ENCODE measurements around the gene SYAP1. TPM values are rescaled to one million over a fixed set of nuclear protein-coding genes. Genes with fewer than 3 reads are reported as not detected.
"Not testable (repeated sequence)": the region's sequence is repeated elsewhere in the genome, so short reads cannot be mapped to it uniquely, and the experiment has no call there.

The SYAP1 gene
- total and polyA plus RNA-seq, 5 donors from 2014 or later: 12.0 to 69.9 (median 18.7) TPM

- Mint-ChIP-seq H3K27ac (no peak overlapping the region), H3K9me3 (peaks cover 0 to 2% (median 0%) of the 10 kb centered on the region in 7 donors), H3K36me3 (peaks cover 3% of the 10 kb centered on the region), H3K27me3 (no peaks in the 10 kb centered on the region), H3K4me3 (no peak overlapping the region), H3K4me1 (no peaks in the 10 kb centered on the region)
- Histone ChIP-seq H3K27ac (ENCODE audit: insufficient read depth, low read length, poor library complexity, severe bottlenecking) (no peak overlapping the region), H3K4me3 (ENCODE audit: low read depth, low read length) (no peak overlapping the region), H3K36me3 (ENCODE audit: control insufficient read depth, insufficient read depth, low read length) (peaks cover 3% of the 10 kb centered on the region), H3K4me1 (ENCODE audit: control insufficient read depth, insufficient read depth, low read length, poor library complexity, severe bottlenecking) (no peaks in the 10 kb centered on the region), H3K9me3 (ENCODE audit: control insufficient read depth in 2 of 2, low read length in 2 of 2) (no peaks in the 10 kb centered on the region), H3K27me3 (ENCODE audit: control insufficient read depth, insufficient read depth, low read length) (no peaks in the 10 kb centered on the region)
- ATAC-seq (ENCODE audit: low read depth in 2 of 2) (no peak), DNase-seq (no peak)
These were observed 46.2 kb downstream of the SYAP1 start for GRCh38 chrX:16765594-16765993.

GRCh38 chrX:16770970-16771482 lies 51.6 kb downstream of the SYAP1 start:
- H3K36me3 Mint-ChIP-seq: no peaks in the 10 kb centered on the region
- no peak overlapping the region for H3K27ac ChIP-seq (ENCODE audit: insufficient read depth, low read length, poor library complexity, severe bottlenecking)
- H3K4me3 ChIP-seq (ENCODE audit: low read depth, low read length): no peak overlapping the region
- H3K27me3 ChIP-seq (ENCODE audit: control insufficient read depth, insufficient read depth, low read length): no peaks in the 10 kb centered on the region
- H3K9me3 ChIP-seq (ENCODE audit: control insufficient read depth in 2 of 2, low read length in 2 of 2): no peaks in the 10 kb centered on the region
- H3K27me3 Mint-ChIP-seq: no peaks in the 10 kb centered on the region
- no peak overlapping the region for H3K4me3 Mint-ChIP-seq
- no peaks in the 10 kb centered on the region for H3K4me1 ChIP-seq (ENCODE audit: control insufficient read depth, insufficient read depth, low read length, poor library complexity, severe bottlenecking)
- peaks cover 0 to 2% (median 0%) of the 10 kb centered on the region in 7 donors for H3K9me3 Mint-ChIP-seq
- no peak for DNase-seq
- ATAC-seq (ENCODE audit: low read depth in 2 of 2): no peak
- H3K27ac Mint-ChIP-seq: no peak overlapping the region
- no peaks in the 10 kb centered on the region for H3K36me3 ChIP-seq (ENCODE audit: control insufficient read depth, insufficient read depth, low read length)
- no peaks in the 10 kb centered on the region for H3K4me1 Mint-ChIP-seq

GRCh38 chrX:16771483-16772398 lies 52.3 kb downstream of the SYAP1 start:
- Histone ChIP-seq H3K36me3 (ENCODE audit: control insufficient read depth, insufficient read depth, low read length) (no peaks in the 10 kb centered on the region), H3K4me3 (ENCODE audit: low read depth, low read length) (no peak overlapping the region), H3K27ac (ENCODE audit: insufficient read depth, low read length, poor library complexity, severe bottlenecking) (no peak overlapping the region), H3K9me3 (ENCODE audit: control insufficient read depth in 2 of 2, low read length in 2 of 2) (no peaks in the 10 kb centered on the region), H3K27me3 (ENCODE audit: control insufficient read depth, insufficient read depth, low read length) (no peaks in the 10 kb centered on the region), H3K4me1 (ENCODE audit: control insufficient read depth, insufficient read depth, low read length, poor library complexity, severe bottlenecking) (no peaks in the 10 kb centered on the region)
- no peak for DNase-seq
- no peaks in the 10 kb centered on the region for H3K36me3 Mint-ChIP-seq
- ATAC-seq (ENCODE audit: low read depth in 2 of 2): no peak
- no peak overlapping the region for H3K27ac Mint-ChIP-seq
- no peaks in the 10 kb centered on the region for H3K27me3 Mint-ChIP-seq
- no peaks in the 10 kb centered on the region for H3K4me1 Mint-ChIP-seq
- peaks cover 0 to 2% (median 0%) of the 10 kb centered on the region in 7 donors for H3K9me3 Mint-ChIP-seq
- H3K4me3 Mint-ChIP-seq: no peak overlapping the region

GRCh38 chrX:16772460-16772859 lies 53.0 kb downstream of the SYAP1 start:
- H3K4me1 ChIP-seq (ENCODE audit: control insufficient read depth, insufficient read depth, low read length, poor library complexity, severe bottlenecking): no peaks in the 10 kb centered on the region
- no peak for ATAC-seq (ENCODE audit: low read depth in 2 of 2)
- H3K27me3 ChIP-seq (ENCODE audit: control insufficient read depth, insufficient read depth, low read length): no peaks in the 10 kb centered on the region
- Mint-ChIP-seq H3K27ac (no peak overlapping the region), H3K27me3 (no peaks in the 10 kb centered on the region), H3K36me3 (no peaks in the 10 kb centered on the region), H3K4me3 (no peak overlapping the region), H3K4me1 (no peaks in the 10 kb centered on the region), H3K9me3 (no peaks in the 10 kb centered on the region)
- no peaks in the 10 kb centered on the region for H3K9me3 ChIP-seq (ENCODE audit: control insufficient read depth in 2 of 2, low read length in 2 of 2)
- DNase-seq: no peak
- no peaks in the 10 kb centered on the region for H3K36me3 ChIP-seq (ENCODE audit: control insufficient read depth, insufficient read depth, low read length)
- H3K27ac ChIP-seq (ENCODE audit: insufficient read depth, low read length, poor library complexity, severe bottlenecking): no peak overlapping the region
- H3K4me3 ChIP-seq (ENCODE audit: low read depth, low read length): no peak overlapping the region

GRCh38 chrX:16774746-16775145 lies 55.3 kb downstream of the SYAP1 start:
- no peaks in the 10 kb centered on the region for H3K9me3 ChIP-seq (ENCODE audit: control insufficient read depth in 2 of 2, low read length in 2 of 2)
- Mint-ChIP-seq H3K4me1 (no peaks in the 10 kb centered on the region), H3K27ac (no peak overlapping the region), H3K36me3 (no peaks in the 10 kb centered on the region), H3K27me3 (no peaks in the 10 kb centered on the region), H3K9me3 (no peaks in the 10 kb centered on the region), H3K4me3 (no peak overlapping the region)
- ATAC-seq (ENCODE audit: low read depth in 2 of 2) (no peak), DNase-seq (no peak)
- no peaks in the 10 kb centered on the region for H3K27me3 ChIP-seq (ENCODE audit: control insufficient read depth, insufficient read depth, low read length)
- no peaks in the 10 kb centered on the region for H3K36me3 ChIP-seq (ENCODE audit: control insufficient read depth, insufficient read depth, low read length)
- no peak overlapping the region for H3K4me3 ChIP-seq (ENCODE audit: low read depth, low read length)
- H3K27ac ChIP-seq (ENCODE audit: insufficient read depth, low read length, poor library complexity, severe bottlenecking): no peak overlapping the region
- no peaks in the 10 kb centered on the region for H3K4me1 ChIP-seq (ENCODE audit: control insufficient read depth, insufficient read depth, low read length, poor library complexity, severe bottlenecking)

GRCh38 chrX:16778545-16778944 lies 59.1 kb downstream of the SYAP1 start:
- Histone ChIP-seq H3K36me3 (ENCODE audit: control insufficient read depth, insufficient read depth, low read length) (no peaks in the 10 kb centered on the region), H3K27ac (ENCODE audit: insufficient read depth, low read length, poor library complexity, severe bottlenecking) (no peak overlapping the region), H3K4me3 (ENCODE audit: low read depth, low read length) (no peak overlapping the region), H3K27me3 (ENCODE audit: control insufficient read depth, insufficient read depth, low read length) (no peaks in the 10 kb centered on the region), H3K9me3 (ENCODE audit: control insufficient read depth in 2 of 2, low read length in 2 of 2) (no peaks in the 10 kb centered on the region), H3K4me1 (ENCODE audit: control insufficient read depth, insufficient read depth, low read length, poor library complexity, severe bottlenecking) (no peaks in the 10 kb centered on the region)
- ATAC-seq (ENCODE audit: low read depth in 2 of 2) (no peak), DNase-seq (no peak)
- Mint-ChIP-seq H3K4me1 (no peaks in the 10 kb centered on the region), H3K36me3 (no peaks in the 10 kb centered on the region), H3K4me3 (no peak overlapping the region), H3K9me3 (no peaks in the 10 kb centered on the region), H3K27ac (no peak overlapping the region), H3K27me3 (no peaks in the 10 kb centered on the region)

- H3K4me1 Mint-ChIP-seq: no peaks in the 10 kb centered on the region
- no peak for DNase-seq
- no peak overlapping the region for H3K27ac Mint-ChIP-seq
- H3K4me3 Mint-ChIP-seq: no peak overlapping the region
- Histone ChIP-seq H3K4me3 (ENCODE audit: low read depth, low read length) (no peak overlapping the region), H3K9me3 (ENCODE audit: control insufficient read depth in 2 of 2, low read length in 2 of 2) (no peaks in the 10 kb centered on the region), H3K4me1 (ENCODE audit: control insufficient read depth, insufficient read depth, low read length, poor library complexity, severe bottlenecking) (no peaks in the 10 kb centered on the region), H3K27me3 (ENCODE audit: control insufficient read depth, insufficient read depth, low read length) (no peaks in the 10 kb centered on the region), H3K27ac (ENCODE audit: insufficient read depth, low read length, poor library complexity, severe bottlenecking) (no peak overlapping the region), H3K36me3 (ENCODE audit: control insufficient read depth, insufficient read depth, low read length) (no peaks in the 10 kb centered on the region)
- ATAC-seq (ENCODE audit: low read depth in 2 of 2): no peak
- H3K36me3 Mint-ChIP-seq: no peaks in the 10 kb centered on the region
- no peaks in the 10 kb centered on the region for H3K9me3 Mint-ChIP-seq
- no peaks in the 10 kb centered on the region for H3K27me3 Mint-ChIP-seq
These were observed 59.6 kb downstream of the SYAP1 start for GRCh38 chrX:16778993-16779392.

GRCh38 chrX:16779815-16780214 lies 60.4 kb downstream of the SYAP1 start:
- ATAC-seq (ENCODE audit: low read depth in 2 of 2); H3K36me3 Mint-ChIP-seq; H3K36me3 ChIP-seq (ENCODE audit: control insufficient read depth, insufficient read depth, low read length); H3K4me1 ChIP-seq (ENCODE audit: control insufficient read depth, insufficient read depth, low read length, poor library complexity, severe bottlenecking); H3K4me1 Mint-ChIP-seq; H3K4me3 ChIP-seq (ENCODE audit: low read depth, low read length); H3K4me3 Mint-ChIP-seq; H3K9me3 Mint-ChIP-seq; DNase-seq; H3K27ac ChIP-seq (ENCODE audit: insufficient read depth, low read length, poor library complexity, severe bottlenecking); H3K27me3 ChIP-seq (ENCODE audit: control insufficient read depth, insufficient read depth, low read length); H3K9me3 ChIP-seq (ENCODE audit: control insufficient read depth in 2 of 2, low read length in 2 of 2); H3K27me3 Mint-ChIP-seq: not testable (repeated sequence)
- H3K27ac Mint-ChIP-seq: peak overlapping the region in 1 of 3 donors; percentile 67
